Activated naive CD4-positive, alpha-beta T cell treated with anti-CD3 and anti-CD28 coated beads, Interleukin-2, amount 50 U/mL, for 16 hours (primary cell): ENCODE data around the gene MAN1B1.

Experiments
- DNase-seq: peaks from one replicate; pipeline ENCODE4 v3.0.0-alpha.2; 2020

Gene MAN1B1

DNA sequence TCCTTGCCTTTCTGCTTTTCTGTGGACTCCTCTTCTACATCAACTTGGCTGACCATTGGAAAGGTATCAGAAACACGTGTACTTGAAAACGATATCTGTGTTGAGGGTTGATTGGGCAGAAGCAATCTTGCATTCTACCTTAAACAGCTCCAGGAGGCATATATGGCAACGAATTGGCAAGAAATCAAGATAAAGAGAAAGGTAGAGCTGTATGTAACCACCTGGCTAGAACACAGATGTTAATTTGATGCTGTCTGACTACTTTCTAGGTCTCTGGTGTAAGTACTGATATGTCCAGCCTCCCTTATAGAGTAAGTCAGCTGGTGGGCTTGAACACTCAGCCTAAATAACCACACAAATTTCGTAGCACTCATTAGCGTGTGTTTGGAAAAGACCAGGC, 1.3 kb downstream of the MAN1B1 start:
- DNase-seq: no peak

- DNase-seq: peak; percentile 5
Measured at GRCh38 chr9:137089232-137089947, 2.6 kb downstream of the MAN1B1 start.

GRCh38 chr9:137095664-137096517, 9.1 kb downstream of the MAN1B1 start:
- DNase-seq: peak; percentile 87

DNA sequence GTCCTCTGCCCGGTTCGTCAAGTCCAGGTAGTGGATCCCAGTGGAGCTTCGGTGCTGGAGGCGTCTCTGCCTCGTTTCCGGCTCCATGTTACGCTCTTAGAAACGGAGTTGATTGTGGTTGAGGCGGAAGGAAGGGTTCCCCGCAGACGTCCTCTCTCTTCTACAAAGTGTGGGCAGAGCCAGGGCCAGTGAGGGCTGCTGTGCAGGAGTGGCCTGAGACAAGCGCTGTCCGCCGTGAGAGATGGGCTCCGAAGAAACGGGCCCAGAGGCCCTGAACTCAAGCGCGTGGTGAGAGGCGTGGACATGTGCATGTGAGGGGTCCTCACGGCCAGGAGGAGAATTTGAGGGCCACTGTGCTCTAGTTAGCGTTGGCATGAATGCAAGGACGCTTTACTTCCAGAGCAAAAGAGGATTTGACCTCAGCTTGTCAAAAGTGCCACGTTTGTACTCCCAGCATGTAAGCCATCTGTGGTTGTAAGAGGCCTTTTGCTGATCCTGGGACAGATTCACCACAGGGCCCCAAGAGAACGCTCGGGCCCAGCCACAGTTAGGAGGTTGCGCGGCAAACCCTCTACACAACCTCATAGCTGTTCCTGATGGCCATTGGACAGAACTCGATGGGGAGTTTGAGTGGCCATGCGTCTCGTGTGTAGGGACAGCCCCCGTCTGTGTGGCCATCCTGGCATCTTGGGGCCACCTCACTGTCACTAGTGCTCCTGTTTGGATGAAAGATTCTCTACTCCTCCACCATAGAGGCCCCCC, 10.2 kb downstream of the MAN1B1 start:
- no peak for DNase-seq

DNA sequence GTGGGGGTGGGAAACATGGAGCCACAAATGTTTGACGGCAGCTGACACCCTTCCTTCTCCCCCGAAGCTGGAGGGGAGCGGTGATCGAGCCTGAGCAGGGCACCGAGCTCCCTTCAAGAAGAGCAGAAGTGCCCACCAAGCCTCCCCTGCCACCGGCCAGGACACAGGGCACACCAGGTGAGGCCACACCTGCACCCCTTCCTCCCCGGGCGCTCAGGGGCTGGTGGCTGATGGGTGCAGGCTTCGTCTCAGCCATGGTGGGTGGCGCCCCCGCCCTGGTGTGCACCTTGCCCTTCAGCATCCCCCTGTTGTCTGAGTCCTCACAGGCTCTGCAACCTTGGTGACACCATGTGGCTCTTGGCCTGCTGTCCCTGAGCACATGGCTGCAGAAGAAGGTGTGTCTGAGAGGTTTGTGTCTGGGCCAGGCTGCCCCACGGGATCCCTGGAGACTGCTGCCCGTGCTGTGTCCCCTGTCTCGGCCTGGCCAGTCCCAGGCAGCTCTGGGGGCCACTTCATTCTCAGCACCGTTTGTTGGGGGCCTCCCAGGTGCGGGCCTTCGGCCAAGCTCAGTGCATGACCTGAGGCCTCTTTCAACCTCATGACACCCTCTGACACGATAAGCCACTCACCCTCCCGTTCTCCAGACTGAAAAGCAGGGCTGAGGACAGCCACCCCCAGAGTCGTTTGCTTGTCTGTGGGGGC, 11.1 kb downstream of the MAN1B1 start:
- no peak for DNase-seq

- DNase-seq: no peak
Measured at GRCh38 chr9:137099231-137099630, 12.4 kb downstream of the MAN1B1 start.

DNA sequence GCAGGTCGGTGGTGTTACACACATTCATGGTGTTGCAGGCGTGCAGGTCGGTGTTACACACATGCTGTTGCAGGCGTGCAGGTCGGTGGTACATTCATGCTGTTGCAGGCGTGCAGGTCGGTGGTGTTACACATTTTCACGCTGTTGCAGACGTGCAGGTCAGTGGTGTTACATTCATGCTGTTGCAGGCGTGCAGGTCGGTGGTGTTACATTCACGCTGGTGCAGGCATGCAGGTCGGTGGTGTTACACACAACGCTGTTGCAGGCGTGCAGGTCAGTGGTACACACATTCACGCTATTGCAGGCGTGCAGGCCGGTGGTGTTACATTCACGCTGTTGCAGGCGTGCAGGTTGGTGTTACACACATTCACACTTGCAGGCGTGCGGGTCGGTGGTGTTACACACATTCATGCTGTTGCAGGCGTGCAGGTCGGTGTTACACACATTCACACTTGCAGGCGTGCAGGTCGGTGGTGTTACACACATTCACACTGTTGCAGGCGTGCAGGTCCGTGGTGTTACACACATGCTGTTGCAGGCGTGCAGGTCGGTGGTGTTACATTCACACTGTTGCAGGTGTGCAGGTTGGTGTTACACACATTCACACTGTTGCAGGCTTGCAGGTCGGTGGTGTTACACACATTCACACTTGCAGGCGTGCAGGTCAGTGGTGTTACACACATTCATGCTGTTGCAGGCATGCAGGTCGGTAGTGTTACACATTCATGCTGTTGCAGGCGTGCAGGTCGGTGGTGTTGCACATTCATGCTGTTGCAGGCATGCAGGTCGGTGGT, 16.6 kb downstream of the MAN1B1 start:
- no peak for DNase-seq

GRCh38 chr9:137105814-137106661, 19.3 kb downstream of the MAN1B1 start:
- DNase-seq: no peak

GRCh38 chr9:137106662-137107250, 20.0 kb downstream of the MAN1B1 start:
- no peak for DNase-seq

GRCh38 chr9:137107312-137107921, 20.6 kb downstream of the MAN1B1 start:
- DNase-seq: no peak

GRCh38 chr9:137107982-137108381, 21.2 kb downstream of the MAN1B1 start:
- no peak for DNase-seq

- no peak for DNase-seq
Measured at GRCh38 chr9:137108608-137109249, 21.9 kb downstream of the MAN1B1 start.

- no peak for DNase-seq
Measured at GRCh38 chr9:137109250-137110146, 22.7 kb downstream of the MAN1B1 start.

GRCh38 chr9:137110147-137110910, 23.5 kb downstream of the MAN1B1 start:
- DNase-seq: no peak

DNA sequence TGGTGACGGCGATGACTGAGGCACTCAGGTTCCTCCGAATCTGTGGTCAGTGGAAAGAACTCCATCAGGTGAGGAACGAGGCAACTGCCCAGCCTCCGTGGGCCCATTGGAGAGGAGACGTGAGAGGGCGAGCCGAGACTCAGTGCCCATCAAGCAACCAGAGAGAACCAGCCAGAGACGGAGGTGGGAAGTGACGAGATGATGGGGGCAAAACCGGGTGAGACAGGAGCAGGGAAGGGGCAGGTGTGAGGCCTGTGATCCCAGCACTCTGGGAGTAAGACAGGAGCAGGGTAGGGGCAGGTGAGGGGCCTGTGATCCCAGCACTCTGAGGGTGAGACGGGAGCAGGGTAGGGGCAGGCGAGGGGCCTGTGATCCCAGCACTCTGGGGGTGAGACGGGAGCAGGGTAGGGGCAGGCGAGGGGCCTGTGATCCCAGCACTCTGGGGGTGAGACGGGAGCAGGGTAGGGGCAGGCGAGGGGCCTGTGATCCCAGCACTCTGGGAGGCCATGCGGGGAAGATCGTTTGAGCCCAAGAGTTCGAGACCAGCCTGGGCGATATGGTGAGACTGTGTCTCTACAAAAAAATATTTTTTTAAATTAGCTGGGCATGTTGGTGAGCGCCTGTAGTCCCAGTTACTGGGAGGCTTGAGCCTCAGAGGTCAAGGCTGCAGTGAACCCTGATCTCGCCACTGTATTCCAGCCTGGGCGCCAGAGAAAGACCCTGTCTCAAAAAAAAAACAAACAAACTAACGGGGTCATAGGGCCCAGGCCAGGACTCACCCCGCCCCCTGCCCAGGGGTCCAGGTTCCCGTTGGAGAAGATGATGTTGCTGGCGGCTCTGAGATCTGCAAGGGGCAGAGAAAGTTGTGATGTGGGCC, 24.4 kb downstream of the MAN1B1 start:
- no peak for DNase-seq

DNA sequence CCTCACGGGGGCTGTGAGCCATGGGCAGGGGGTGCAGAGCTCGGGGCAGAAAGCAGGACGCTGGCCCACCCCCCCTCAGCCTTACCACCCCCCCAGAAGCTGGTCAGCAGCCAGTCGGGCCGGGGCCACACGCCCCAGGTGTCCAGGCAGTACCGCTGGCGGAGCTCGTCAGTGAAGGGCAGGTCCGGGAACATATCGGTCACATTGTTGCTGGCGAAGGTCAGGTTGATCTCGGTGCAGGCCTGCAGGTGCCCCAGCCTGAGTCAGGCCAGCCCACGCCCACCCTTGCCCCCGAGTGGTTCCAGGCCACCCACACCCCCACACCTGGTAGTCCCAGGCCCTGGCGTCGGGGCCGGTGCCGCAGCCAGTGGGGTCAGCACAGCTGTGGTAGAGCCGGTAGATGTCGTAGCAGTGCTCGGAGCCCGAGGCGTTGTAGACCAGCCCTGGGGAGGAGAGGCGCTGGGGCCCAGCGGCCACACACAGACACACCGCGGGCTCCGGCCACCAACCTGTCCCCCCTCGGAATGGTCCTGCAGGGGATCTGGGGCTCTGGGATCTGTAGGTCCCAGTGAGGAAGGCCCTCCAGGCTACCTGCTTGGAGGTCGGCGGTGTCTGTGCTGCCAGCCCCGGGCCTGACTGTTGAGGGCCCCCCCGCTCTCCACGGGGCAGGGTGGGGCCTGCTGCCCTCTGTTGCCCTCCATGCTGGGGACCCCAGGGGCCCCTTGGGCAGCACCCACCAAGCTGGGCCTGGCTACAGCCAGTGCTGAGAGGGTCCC, 25.2 kb downstream of the MAN1B1 start:
- DNase-seq: no peak
